Neural progenitor cell (in vitro differentiated cells): Measurements from ENCODE around the gene SMDT1.

ENCODE experiments used
- CTCF ChIP-seq: fragments of 200-600 bp; sonication (generic); IDR thresholded peaks from 2 replicates; pipeline ENCODE4 v1.5.1; 2017; ENCODE audit warnings: antibody characterized with exemption, mild to moderate bottlenecking
- EZH2 ChIP-seq: fragments of 200-600 bp; sonication (generic); IDR thresholded peaks from 2 replicates; pipeline ENCODE4 v1.6.1; 2017; ENCODE audit warnings: antibody characterized with exemption, mild to moderate bottlenecking, moderate library complexity
- EZH2phosphoT487 ChIP-seq: fragments of 200-600 bp; sonication (generic); IDR thresholded peaks from 2 replicates; pipeline ENCODE4 v1.6.1; 2017; ENCODE audit warnings: antibody characterized with exemption

- TF ChIP-seq CTCF: no peak
- TF ChIP-seq EZH2phosphoT487: no peak
- no peak for TF ChIP-seq EZH2
Measured at GRCh38 chr22:42108848-42109247, 29.3 kb downstream of the SMDT1 start.
